ENCODE results near the gene PEX26.
"Not testable (repeated sequence)": the region's sequence is repeated elsewhere in the genome, so short reads cannot be mapped to it uniquely, and the experiment has no call there.

PEX26 gene

GRCh38 chr22:18116634-18117033, 38.8 kb downstream of the PEX26 start:
- H3K27me3 ChIP-seq (ENCODE audit: insufficient read depth, low read length) = peaks cover 19% of the 10 kb centered on the region
- no peaks in the 10 kb centered on the region; the same call in 1 of the 2 replicates for H3K4me1 ChIP-seq (ENCODE audit: insufficient read depth, low read length)
- no peaks in the 10 kb centered on the region for H3K36me3 ChIP-seq (ENCODE audit: insufficient read depth, low read depth, low read length)
- no peak overlapping the region for H3K27ac ChIP-seq (ENCODE audit: low read length)
- H3K9ac ChIP-seq (ENCODE audit: low read depth, low read length) = no peak overlapping the region
- H3K4me3 ChIP-seq (ENCODE audit: low read length) = no peak overlapping the region
- H3K9me3 ChIP-seq (ENCODE audit: insufficient read depth, low read depth, low read length) = no peaks in the 10 kb centered on the region

- H3K4me1 ChIP-seq (ENCODE audit: insufficient read depth, low read length) = no peaks in the 10 kb centered on the region; the same call in 1 of the 2 replicates
Observed at GRCh38 chr22:18118345-18118915, 40.6 kb downstream of the PEX26 start.

GRCh38 chr22:18119409-18120110, 41.8 kb downstream of the PEX26 start:
- no peaks in the 10 kb centered on the region for H3K27me3 ChIP-seq (ENCODE audit: insufficient read depth, low read length)
- H3K4me1 ChIP-seq (ENCODE audit: insufficient read depth, low read length) = no peaks in the 10 kb centered on the region; the same call in 1 of the 2 replicates
- H3K4me3 ChIP-seq (ENCODE audit: low read length) = no peak overlapping the region
- no peaks in the 10 kb centered on the region for H3K9me3 ChIP-seq (ENCODE audit: insufficient read depth, low read depth, low read length)
- H3K9ac ChIP-seq (ENCODE audit: low read depth, low read length) = no peak overlapping the region
- no peak overlapping the region for H3K27ac ChIP-seq (ENCODE audit: low read length)
- H3K36me3 ChIP-seq (ENCODE audit: insufficient read depth, low read depth, low read length) = no peaks in the 10 kb centered on the region

More at GRCh38 chr22:18118345-18118915, 40.6 kb downstream of the PEX26 start:
- Histone ChIP-seq H3K4me3 (ENCODE audit: low read length) (no peak overlapping the region), H3K27ac (ENCODE audit: low read length) (no peak overlapping the region), H3K9me3 (ENCODE audit: insufficient read depth, low read depth, low read length) (no peaks in the 10 kb centered on the region), H3K9ac (ENCODE audit: low read depth, low read length) (no peak overlapping the region), H3K36me3 (ENCODE audit: insufficient read depth, low read depth, low read length) (no peaks in the 10 kb centered on the region), H3K27me3 (ENCODE audit: insufficient read depth, low read length) (peaks cover under 1% of the 10 kb centered on the region; the same call in 1 of the 2 replicates)

- Histone ChIP-seq H3K4me1 (ENCODE audit: insufficient read depth, low read length) (no peaks in the 10 kb centered on the region; the same call in 1 of the 2 replicates), H3K9ac (ENCODE audit: low read depth, low read length) (no peak overlapping the region), H3K4me3 (ENCODE audit: low read length) (no peak overlapping the region), H3K27me3 (ENCODE audit: insufficient read depth, low read length) (no peaks in the 10 kb centered on the region), H3K36me3 (ENCODE audit: insufficient read depth, low read depth, low read length) (no peaks in the 10 kb centered on the region), H3K9me3 (ENCODE audit: insufficient read depth, low read depth, low read length) (no peaks in the 10 kb centered on the region), H3K27ac (ENCODE audit: low read length) (no peak overlapping the region)
Observed at GRCh38 chr22:18120857-18121256, 43.1 kb downstream of the PEX26 start.

GRCh38 chr22:18121506-18121905, 43.7 kb downstream of the PEX26 start:
- Histone ChIP-seq H3K36me3 (ENCODE audit: insufficient read depth, low read depth, low read length) (no peaks in the 10 kb centered on the region), H3K9ac (ENCODE audit: low read depth, low read length) (no peak overlapping the region), H3K4me1 (ENCODE audit: insufficient read depth, low read length) (no peaks in the 10 kb centered on the region; the same call in 1 of the 2 replicates), H3K9me3 (ENCODE audit: insufficient read depth, low read depth, low read length) (no peaks in the 10 kb centered on the region), H3K4me3 (ENCODE audit: low read length) (no peak overlapping the region), H3K27me3 (ENCODE audit: insufficient read depth, low read length) (no peaks in the 10 kb centered on the region), H3K27ac (ENCODE audit: low read length) (no peak overlapping the region)

GRCh38 chr22:18121954-18122554, 44.3 kb downstream of the PEX26 start:
- H3K9me3 ChIP-seq (ENCODE audit: insufficient read depth, low read depth, low read length) = no peaks in the 10 kb centered on the region
- H3K4me3 ChIP-seq (ENCODE audit: low read length) = no peak overlapping the region
- no peaks in the 10 kb centered on the region for H3K36me3 ChIP-seq (ENCODE audit: insufficient read depth, low read depth, low read length)
- no peaks in the 10 kb centered on the region for H3K27me3 ChIP-seq (ENCODE audit: insufficient read depth, low read length)
- H3K4me1 ChIP-seq (ENCODE audit: insufficient read depth, low read length) = no peaks in the 10 kb centered on the region; the same call in 1 of the 2 replicates
- H3K27ac ChIP-seq (ENCODE audit: low read length) = no peak overlapping the region
- H3K9ac ChIP-seq (ENCODE audit: low read depth, low read length) = no peak overlapping the region

GRCh38 chr22:18123476-18124025, 45.8 kb downstream of the PEX26 start:
- H3K27ac ChIP-seq (ENCODE audit: low read length); H3K4me3 ChIP-seq (ENCODE audit: low read length); H3K27me3 ChIP-seq (ENCODE audit: insufficient read depth, low read length); H3K36me3 ChIP-seq (ENCODE audit: insufficient read depth, low read depth, low read length); H3K9me3 ChIP-seq (ENCODE audit: insufficient read depth, low read depth, low read length); H3K4me1 ChIP-seq (ENCODE audit: insufficient read depth, low read length); H3K9ac ChIP-seq (ENCODE audit: low read depth, low read length): not testable (repeated sequence)

GRCh38 chr22:18126606-18127005, 48.8 kb downstream of the PEX26 start:
- Histone ChIP-seq H3K4me1 (ENCODE audit: insufficient read depth, low read length) (no peaks in the 10 kb centered on the region; the same call in 1 of the 2 replicates), H3K36me3 (ENCODE audit: insufficient read depth, low read depth, low read length) (no peaks in the 10 kb centered on the region), H3K27ac (ENCODE audit: low read length) (no peak overlapping the region), H3K9ac (ENCODE audit: low read depth, low read length) (no peak overlapping the region), H3K27me3 (ENCODE audit: insufficient read depth, low read length) (no peaks in the 10 kb centered on the region), H3K9me3 (ENCODE audit: insufficient read depth, low read depth, low read length) (no peaks in the 10 kb centered on the region), H3K4me3 (ENCODE audit: low read length) (no peak overlapping the region)

GRCh38 chr22:18130018-18130417, 52.2 kb downstream of the PEX26 start:
- no peaks in the 10 kb centered on the region for H3K36me3 ChIP-seq (ENCODE audit: insufficient read depth, low read depth, low read length)
- no peak overlapping the region for H3K4me3 ChIP-seq (ENCODE audit: low read length)
- H3K9ac ChIP-seq (ENCODE audit: low read depth, low read length) = no peak overlapping the region
- no peaks in the 10 kb centered on the region for H3K9me3 ChIP-seq (ENCODE audit: insufficient read depth, low read depth, low read length)
- H3K27me3 ChIP-seq (ENCODE audit: insufficient read depth, low read length) = no peaks in the 10 kb centered on the region
- no peaks in the 10 kb centered on the region for H3K4me1 ChIP-seq (ENCODE audit: insufficient read depth, low read length)
- H3K27ac ChIP-seq (ENCODE audit: low read length) = no peak overlapping the region

GRCh38 chr22:18130699-18131429, 53.1 kb downstream of the PEX26 start:
- H3K27ac ChIP-seq (ENCODE audit: low read length) = no peak overlapping the region
- H3K9me3 ChIP-seq (ENCODE audit: insufficient read depth, low read depth, low read length) = no peaks in the 10 kb centered on the region
- H3K36me3 ChIP-seq (ENCODE audit: insufficient read depth, low read depth, low read length) = no peaks in the 10 kb centered on the region
- H3K9ac ChIP-seq (ENCODE audit: low read depth, low read length) = no peak overlapping the region
- H3K4me1 ChIP-seq (ENCODE audit: insufficient read depth, low read length) = no peaks in the 10 kb centered on the region
- H3K27me3 ChIP-seq (ENCODE audit: insufficient read depth, low read length) = no peaks in the 10 kb centered on the region
- no peak overlapping the region for H3K4me3 ChIP-seq (ENCODE audit: low read length)

GRCh38 chr22:18133452-18133851, 55.7 kb downstream of the PEX26 start:
- no peak overlapping the region for H3K4me3 ChIP-seq (ENCODE audit: low read length)
- H3K27me3 ChIP-seq (ENCODE audit: insufficient read depth, low read length) = no peaks in the 10 kb centered on the region
- no peaks in the 10 kb centered on the region for H3K4me1 ChIP-seq (ENCODE audit: insufficient read depth, low read length)
- H3K9ac ChIP-seq (ENCODE audit: low read depth, low read length) = no peak overlapping the region
- no peak overlapping the region for H3K27ac ChIP-seq (ENCODE audit: low read length)
- no peaks in the 10 kb centered on the region for H3K9me3 ChIP-seq (ENCODE audit: insufficient read depth, low read depth, low read length)
- no peaks in the 10 kb centered on the region for H3K36me3 ChIP-seq (ENCODE audit: insufficient read depth, low read depth, low read length)
